CD4-positive, alpha-beta T cell treated with Interleukin-15 for 1 hour (primary cell): ENCODE measurements around the gene PSAT1.
A peak's percentile ranks its signal among the peaks of the same experiment; 100 is the strongest.

Source experiments
- DNase-seq: peaks from one replicate; pipeline ENCODE4 v3.0.0-alpha.2; 2020

Gene PSAT1

GRCh38 chr9:78320030-78320693 lies 23.2 kb downstream of the PSAT1 start:
- DNase-seq, result no peak

- DNase-seq, result no peak
Measured at GRCh38 chr9:78320875-78321496, 24.1 kb downstream of the PSAT1 start.

DNA sequence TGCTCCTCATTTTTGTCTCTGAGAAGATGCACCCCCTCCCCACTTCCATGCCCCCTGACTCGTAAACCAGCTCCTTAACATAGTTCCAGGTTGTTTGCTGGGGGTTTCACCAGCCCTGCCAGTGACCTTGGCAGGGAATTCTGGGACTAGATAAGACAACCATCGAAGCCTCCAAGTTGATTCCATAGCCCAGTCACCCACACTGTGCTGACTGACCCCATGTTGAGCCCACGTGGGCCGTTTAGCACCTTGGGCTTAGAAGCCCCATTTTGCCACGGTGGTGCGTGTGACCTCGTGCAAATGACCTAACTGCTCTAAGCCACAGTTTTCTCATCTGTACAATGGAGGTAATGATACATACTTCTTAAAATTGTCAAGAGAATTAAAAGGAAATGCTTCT lies 24.6 kb downstream of the PSAT1 start:
- DNase-seq, result no peak

- no peak for DNase-seq
Measured at GRCh38 chr9:78324068-78324650, 27.2 kb downstream of the PSAT1 start.

- DNase-seq, result no peak
Measured at GRCh38 chr9:78324682-78325081, 27.8 kb downstream of the PSAT1 start.

DNA sequence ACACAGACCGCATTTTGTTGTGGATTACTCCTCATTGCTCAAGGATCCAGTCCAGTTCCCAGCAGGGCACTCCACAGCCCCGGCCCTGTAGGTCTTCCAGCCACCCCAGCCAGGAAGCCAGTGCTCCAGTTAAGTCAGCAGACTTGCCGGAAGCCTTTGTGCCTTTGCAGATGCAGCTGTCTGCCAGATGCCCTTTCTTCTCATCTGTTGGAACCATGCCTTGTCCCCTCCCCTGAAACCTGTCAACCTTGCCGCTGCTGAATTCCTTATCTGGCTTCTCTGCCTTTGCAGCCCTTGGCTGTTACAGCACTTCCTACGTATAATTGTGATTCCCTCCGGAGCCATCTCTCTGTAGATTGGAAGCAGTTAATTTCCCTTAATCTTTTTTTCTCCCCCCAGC lies 28.4 kb downstream of the PSAT1 start:
- no peak for DNase-seq

DNA sequence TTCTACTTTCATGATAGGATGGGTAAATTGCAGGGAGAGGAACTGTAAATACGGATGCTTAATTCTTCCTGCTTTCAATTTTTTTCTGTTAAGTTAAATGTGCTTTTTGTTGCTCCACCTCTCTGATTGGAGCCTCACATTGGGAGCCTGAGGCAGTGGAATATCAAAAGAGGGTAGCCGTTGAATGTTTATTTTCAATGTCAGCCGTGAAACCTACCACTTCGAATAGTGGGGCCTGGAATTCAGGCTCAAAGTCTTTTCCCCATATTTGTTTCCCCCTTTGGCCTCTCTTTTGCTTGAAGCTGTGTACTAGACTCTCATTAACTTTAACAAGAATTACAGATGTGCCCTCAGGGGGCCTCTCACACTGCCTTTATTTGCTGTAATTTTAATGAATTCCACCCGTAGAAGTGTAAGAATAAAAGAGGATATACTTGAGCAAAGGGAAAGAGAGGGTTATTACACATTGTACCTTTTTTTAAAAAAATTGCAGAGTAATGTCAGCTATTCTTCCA lies 29.0 kb downstream of the PSAT1 start:
- DNase-seq, result no peak

- DNase-seq, result no peak
Measured at GRCh38 chr9:78326564-78326963, 29.6 kb downstream of the PSAT1 start.

GRCh38 chr9:78332381-78332780 lies 35.5 kb downstream of the PSAT1 start:
- no peak for DNase-seq

GRCh38 chr9:78348848-78349247 lies 51.9 kb downstream of the PSAT1 start:
- no peak for DNase-seq

DNA sequence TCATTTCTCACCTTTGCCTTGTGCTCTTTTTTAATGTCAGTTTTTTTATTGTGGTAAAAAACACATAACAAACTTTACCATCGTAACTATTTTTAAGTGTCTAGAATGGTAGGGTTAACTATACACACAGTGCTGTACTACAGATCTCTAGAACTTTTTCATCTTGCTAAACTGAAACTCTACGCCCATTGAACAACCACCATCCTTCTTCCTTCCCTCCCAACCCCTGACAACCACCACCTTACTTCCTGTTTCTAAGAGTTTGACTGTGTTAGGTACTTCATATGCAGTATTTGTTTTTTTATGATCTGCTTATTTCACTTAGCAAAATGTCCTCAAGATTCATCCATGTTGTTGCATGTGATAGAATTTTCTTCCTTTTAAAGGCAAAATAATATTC lies 54.9 kb downstream of the PSAT1 start:
- no peak for DNase-seq

DNA sequence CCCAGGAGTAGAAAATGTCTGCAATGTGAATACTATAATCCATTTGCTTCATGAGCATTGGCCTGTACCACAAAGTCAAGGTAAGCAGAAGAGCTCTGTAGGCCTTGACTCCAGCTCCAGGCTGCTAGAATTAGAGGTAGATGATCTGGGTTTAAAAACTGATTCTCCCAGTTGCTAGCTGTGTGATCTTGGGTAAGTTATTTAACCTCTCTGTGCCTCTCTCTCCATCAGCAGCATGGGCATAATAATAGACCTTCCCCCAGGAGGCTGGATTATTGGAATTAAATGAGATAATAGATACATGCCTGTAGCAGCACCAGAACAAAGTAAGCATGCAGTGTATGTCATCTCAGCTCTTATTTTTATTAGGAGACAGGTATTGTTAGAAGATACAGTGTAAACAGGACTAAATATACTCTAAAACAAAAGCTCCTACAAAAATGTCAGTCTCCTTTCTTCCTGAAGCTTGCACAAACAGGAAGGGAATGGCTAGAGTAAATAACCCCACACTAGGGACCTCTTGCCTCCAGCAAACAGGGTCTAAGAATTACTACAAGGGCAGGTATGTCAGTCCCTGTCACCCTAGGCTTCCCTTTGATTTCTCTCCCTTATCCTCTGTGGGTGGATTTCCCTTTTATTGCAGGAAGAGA lies 57.5 kb downstream of the PSAT1 start:
- DNase-seq, result no peak

GRCh38 chr9:78354989-78355388 lies 58.1 kb downstream of the PSAT1 start:
- DNase-seq, result no peak

GRCh38 chr9:78356634-78357033 lies 59.7 kb downstream of the PSAT1 start:
- DNase-seq, result no peak

- no peak for DNase-seq
Measured at GRCh38 chr9:78357165-78357873, 60.4 kb downstream of the PSAT1 start.

DNA sequence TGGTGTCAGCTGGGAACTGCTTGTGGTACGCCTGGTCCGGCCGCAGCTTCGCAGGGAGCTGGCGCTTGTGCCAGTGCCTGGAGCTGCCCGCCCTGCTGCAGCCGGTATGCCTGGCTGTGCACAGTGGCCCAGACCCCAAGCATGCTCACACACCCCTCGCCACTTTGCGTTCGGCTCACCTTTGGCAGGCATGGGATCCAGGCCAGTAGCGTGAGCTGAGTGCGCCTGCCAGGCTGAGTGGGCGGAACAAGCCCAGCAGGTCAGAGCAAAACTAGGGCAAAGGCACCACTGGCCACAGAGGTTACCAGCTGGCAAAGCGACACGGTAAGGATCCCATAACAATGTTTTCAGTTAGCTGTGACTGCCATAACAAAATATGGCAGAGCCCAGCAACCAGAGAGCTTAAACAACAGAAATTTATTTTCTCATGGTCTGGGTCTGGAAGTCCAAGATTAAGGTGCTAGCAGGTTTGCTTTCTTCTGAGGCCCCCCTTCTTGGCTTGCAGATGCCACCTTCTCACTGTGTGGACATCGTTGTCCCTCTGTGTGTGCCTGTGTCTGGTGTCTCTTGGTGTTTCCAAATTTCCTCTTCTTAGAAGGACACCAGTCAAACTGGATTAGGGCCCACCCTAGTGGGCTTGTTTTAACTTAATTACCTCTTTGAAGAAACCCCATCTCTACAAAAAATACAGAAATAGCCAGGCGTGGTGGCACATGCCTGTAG lies 61.6 kb downstream of the PSAT1 start:
- DNase-seq, result no peak

DNA sequence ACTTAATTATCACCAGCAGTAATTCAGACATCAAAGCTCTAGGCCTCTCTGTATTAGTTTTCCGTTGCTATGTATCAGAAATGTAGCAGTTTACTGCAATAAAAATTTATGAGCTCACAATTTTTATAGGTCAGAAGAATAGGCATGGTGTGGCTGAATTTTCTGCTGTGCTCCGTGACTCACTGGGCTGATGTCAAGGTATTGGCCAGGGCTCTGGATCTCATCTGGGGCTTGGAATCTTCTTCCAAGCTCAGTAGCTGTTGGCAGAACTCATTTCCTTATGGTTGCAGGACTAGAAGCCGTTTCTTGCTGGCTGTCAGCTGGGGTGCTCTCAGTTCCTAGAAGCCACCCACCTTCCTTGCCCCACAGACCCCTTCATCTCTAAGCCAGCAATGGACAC lies 66.3 kb downstream of the PSAT1 start:
- no peak for DNase-seq

GRCh38 chr9:78365748-78366697 lies 69.1 kb downstream of the PSAT1 start:
- no peak for DNase-seq

- DNase-seq, result no peak
Measured at GRCh38 chr9:78366827-78367226, 69.9 kb downstream of the PSAT1 start.

DNA sequence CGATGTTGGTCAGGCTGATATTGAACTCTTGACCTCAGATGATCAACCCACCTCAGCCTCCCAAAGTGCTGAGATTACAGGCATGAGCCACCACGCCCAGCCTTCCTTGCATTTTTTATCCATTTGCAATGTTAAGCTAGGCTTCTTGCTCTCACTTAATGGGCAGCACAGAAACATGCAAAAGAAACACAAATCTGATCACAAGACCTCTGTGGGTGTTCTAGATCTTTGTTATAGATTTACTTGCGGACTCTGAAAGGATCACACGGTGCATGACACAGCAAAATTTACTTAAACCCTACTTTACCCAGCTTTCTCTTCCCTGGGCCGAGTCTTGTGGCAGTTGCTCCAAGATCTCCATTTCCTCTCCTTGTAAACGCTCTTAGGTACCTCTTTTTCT lies 71.3 kb downstream of the PSAT1 start:
- DNase-seq, result no peak

DNA sequence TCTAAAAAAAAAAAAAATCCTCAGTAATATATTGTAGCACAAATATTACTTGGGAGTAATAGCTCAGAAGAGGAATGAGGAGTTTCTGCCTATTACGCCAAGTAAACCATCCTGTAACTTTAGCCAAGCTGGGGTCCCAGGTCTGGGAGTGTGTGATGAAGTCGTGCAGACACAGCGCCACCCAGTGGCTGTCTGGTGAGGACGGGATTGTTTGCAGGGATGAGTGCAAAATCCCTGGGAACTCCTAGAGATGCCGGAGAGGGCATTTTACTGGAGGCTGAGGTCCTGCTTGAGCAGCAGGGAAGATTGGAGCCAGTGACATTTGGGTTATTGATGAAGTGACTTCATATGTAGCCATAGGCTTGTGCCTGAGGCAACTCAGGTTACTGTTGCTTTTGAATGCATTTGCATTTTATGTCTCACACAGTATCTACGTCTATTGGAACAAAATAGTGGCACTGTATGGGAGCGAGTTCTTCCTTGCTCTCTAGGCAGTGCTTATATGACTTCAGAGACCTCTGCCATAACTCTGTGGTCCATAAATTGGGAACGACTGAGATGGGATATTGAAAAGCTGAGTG lies 72.8 kb downstream of the PSAT1 start:
- peak; percentile 33 for DNase-seq
